H1 (cell line): ENCODE results near the gene TXNDC8.

Source experiments
- ATF2 ChIP-seq: IDR thresholded peaks from 2 replicates; pipeline ENCODE4 v1.6.1; 2012; ENCODE audit warnings: low read length, inconsistent platforms
- CEBPB ChIP-seq: IDR thresholded peaks from 2 replicates; pipeline ENCODE4 v1.6.1; 2012; ENCODE audit warnings: low read depth, low read length
- CHD1 ChIP-seq: IDR thresholded peaks from 2 replicates; pipeline ENCODE4 v1.6.1; 2012; ENCODE audit warnings: low read depth, low read length, improper control_type of control experiment
- CHD2 ChIP-seq: IDR thresholded peaks from 2 replicates; pipeline ENCODE4 v1.6.1; 2012; ENCODE audit warnings: low read length, improper control_type of control experiment
- CTCF ChIP-seq, 3 experiments: IDR thresholded peaks; 1 replicate in 2 of 3; 2 replicates in 1 of 3; pipeline versions ENCODE4 v1.5.1 to v1.6.1; 2011; ENCODE audit warnings: low read length in 3 of 3, mild to moderate bottlenecking in 3 of 3, inconsistent platforms in 2 of 3, low read depth in 1 of 3, moderate library complexity in 1 of 3; ENCODE audit not compliant: insufficient read depth in 1 of 3; ENCODE audit errors: control extremely low read depth in 1 of 3
- EZH2 ChIP-seq: fragments of 200-600 bp; sonication (generic); IDR thresholded peaks from 2 replicates; pipeline ENCODE4 v1.7.1; 2012; ENCODE audit warnings: low read depth, mild to moderate bottlenecking, moderate library complexity, low read length, inconsistent platforms; ENCODE audit not compliant: severe bottlenecking
- KDM1A ChIP-seq: fragments of 200-600, 300-600 bp; sonication (generic); IDR thresholded peaks from 2 replicates; pipeline ENCODE4 v1.7.1; 2016; ENCODE audit warnings: mild to moderate bottlenecking, low read length, borderline replicate concordance
- MAFK ChIP-seq: IDR thresholded peaks from 2 replicates; pipeline ENCODE4 v1.6.1; 2012; ENCODE audit warnings: low read depth, mild to moderate bottlenecking, improper control_type of control experiment, low read length
- POLR2AphosphoS5 ChIP-seq: IDR thresholded peaks from 2 replicates; pipeline ENCODE4 v1.6.1; 2011; ENCODE audit warnings: low read depth, low read length
- YY1 ChIP-seq: IDR thresholded peaks from 2 replicates; pipeline ENCODE4 v1.6.1; 2011; ENCODE audit warnings: low read depth, mild to moderate bottlenecking, low read length
- ZNF274 ChIP-seq: IDR thresholded peaks from 2 replicates; pipeline ENCODE4 v1.7.0; 2012; ENCODE audit warnings: low read length, borderline replicate concordance; ENCODE audit errors: extremely low read depth

GRCh38 chr9:110328763-110329162 lies 8.9 kb downstream of the TXNDC8 start:
- TF ChIP-seq YY1 (no peak), CTCF (IDR thresholded peaks at IDR 0.05; ENCODE audit: control extremely low read depth in 1 of 3, insufficient read depth in 1 of 3, low read depth in 1 of 3, low read length in 3 of 3) (no peak), POLR2AphosphoS5 (no peak), CHD2 (no peak), CHD1 (no peak), CEBPB (no peak), MAFK (no peak), EZH2 (no peak), ZNF274 (no peak), ATF2 (no peak), KDM1A (no peak)
